Tibial nerve (tissue), 4 donors: Measurements from ENCODE around the gene DUOX2. TPM values are rescaled to one million over a fixed set of nuclear protein-coding genes. Genes with fewer than 3 reads are reported as not detected.
A peak's percentile ranks its signal among the peaks of the same experiment; 100 is the strongest.
"Not testable (repeated sequence)": the region's sequence is repeated elsewhere in the genome, so short reads cannot be mapped to it uniquely, and the experiment has no call there.

Source experiments
- DNase-seq, 2 donors: peaks; one replicate each; pipeline ENCODE4 v3.0.0-alpha.2; 2019; ENCODE audit warnings: low spot score in 2 of 2
- H3K27ac ChIP-seq, 4 donors: fragments of 200-600 bp; sonication (generic) in 3 of 4; one replicate each; pipeline ENCODE4 v1.5.1; 2017 to 2019; ENCODE audit warnings: mild to moderate bottlenecking in 1 of 4
- H3K27me3 ChIP-seq, 2 donors: fragments of 200-600 bp; sonication (generic) in 1 of 2; one replicate each; pipeline versions ENCODE4 v1.5.1 to v1.6.0; 2017 to 2019
- H3K36me3 ChIP-seq, 3 donors: fragments of 200-600 bp; sonication (generic); one replicate each; pipeline ENCODE4 v1.5.1; 2018 to 2019
- H3K4me1 ChIP-seq, 4 donors: fragments of 200-600 bp; sonication (generic) in 3 of 4; one replicate each; pipeline ENCODE4 v1.5.1; 2017 to 2019
- H3K4me3 ChIP-seq, 4 donors: fragments of 200-600 bp; sonication (generic) in 3 of 4; one replicate each; pipeline ENCODE4 v1.5.1; 2017 to 2019; ENCODE audit warnings: mild to moderate bottlenecking in 1 of 4, moderate library complexity in 1 of 4
- H3K9me3 ChIP-seq, 4 donors: fragments of 200-600 bp; sonication (generic) in 3 of 4; one replicate each; pipeline ENCODE4 v1.5.1; 2017 to 2019
- EP300 ChIP-seq, 2 donors: sonication (generic); formaldehyde crosslinking; IDR thresholded peaks; one replicate each; pipeline ENCODE4 v1.6.1; 2017; ENCODE audit warnings: antibody characterized with exemption in 2 of 2, mild to moderate bottlenecking in 1 of 2
- POLR2A ChIP-seq, 2 donors: fragments of 450-650 bp; IDR thresholded peaks; one replicate each; pipeline ENCODE4 v1.6.1; 2017; ENCODE audit warnings: antibody characterized with exemption in 2 of 2, mild to moderate bottlenecking in 2 of 2, moderate library complexity in 2 of 2
- WGBS, 2 donors: methylation state at CpG; one replicate each; pipeline ENCODE4 v1.1.5; 2018; 5-methylcytosine and 5-hydroxymethylcytosine counted together
- total RNA-seq, 4 donors: library from RNA; depleted of rRNA; stranded (reverse); fragments of >200 nt; gene quantifications; one replicate each; pipeline ENCODE4 v1.1.0, GENCODE V29; 2016
- TF ChIP-seq, protein P1 (sequence below), 5 experiments: fragments of 200-600 bp in 3 of 5; fragments of 450-650 bp in 2 of 5; sonication (generic) in 3 of 5; IDR thresholded peaks; one replicate each; pipeline ENCODE4 v1.5.1; 2016 to 2019; ENCODE audit warnings: antibody characterized with exemption in 5 of 5, mild to moderate bottlenecking in 3 of 5, moderate library complexity in 2 of 5

Gene DUOX2
- total RNA-seq, 4 donors from 2014 or later = 0.22 to 1.9 (median 0.84) TPM

DNA sequence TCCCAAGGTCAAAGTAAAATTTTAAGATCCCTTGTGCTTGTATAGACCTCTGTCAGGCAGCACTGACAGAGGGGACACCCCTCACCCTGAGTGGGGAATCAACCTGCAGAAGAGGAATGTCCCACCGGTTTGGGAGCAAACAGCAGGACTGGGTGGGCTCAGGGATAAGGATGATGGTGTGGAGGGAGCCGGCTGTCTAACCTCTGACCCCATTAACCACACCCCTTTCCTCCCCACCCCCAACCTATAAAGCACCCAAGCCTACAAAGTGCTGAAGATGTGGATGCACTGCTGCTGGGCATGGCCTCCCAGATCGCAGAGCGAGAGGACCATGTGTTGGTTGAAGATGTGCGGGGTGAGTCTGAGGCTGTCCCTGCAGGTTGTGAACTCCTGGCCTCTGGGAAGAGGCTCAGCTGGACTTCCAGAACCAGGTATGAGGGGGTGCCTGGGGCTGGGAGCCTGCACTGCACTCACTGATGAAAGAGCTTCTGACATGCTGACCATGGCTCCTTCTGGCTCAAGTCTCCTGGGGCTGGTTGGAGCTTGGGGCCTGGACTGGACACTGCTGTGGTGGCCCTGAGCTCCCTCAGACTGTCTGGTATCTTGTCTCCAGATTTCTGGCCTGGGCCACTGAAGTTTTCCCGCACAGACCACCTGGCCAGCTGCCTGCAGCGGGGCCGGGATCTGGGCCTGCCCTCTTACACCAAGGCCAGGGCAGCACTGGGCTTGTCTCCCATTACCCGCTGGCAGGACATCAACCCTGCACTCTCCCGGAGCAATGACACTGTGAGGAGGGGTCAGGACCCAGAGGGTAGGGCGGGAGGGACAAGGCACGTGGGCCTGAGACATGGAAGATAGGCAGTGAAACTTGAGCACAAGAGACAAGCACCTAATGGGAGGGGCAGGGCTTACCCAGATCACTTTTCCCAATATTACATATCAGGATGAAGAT is 25.1 kb upstream of the DUOX2 start:
- peaks cover 0 to 26% of the 10 kb centered on the region in 2 donors for H3K27me3 ChIP-seq
- H3K36me3 ChIP-seq = peaks cover 0 to 26% (median 0%) of the 10 kb centered on the region in 3 donors
- H3K27ac ChIP-seq = no peak overlapping the region
- H3K4me1 ChIP-seq = peaks cover 0 to 8% (median 7%) of the 10 kb centered on the region in 4 donors
- TF ChIP-seq, protein P1, sequence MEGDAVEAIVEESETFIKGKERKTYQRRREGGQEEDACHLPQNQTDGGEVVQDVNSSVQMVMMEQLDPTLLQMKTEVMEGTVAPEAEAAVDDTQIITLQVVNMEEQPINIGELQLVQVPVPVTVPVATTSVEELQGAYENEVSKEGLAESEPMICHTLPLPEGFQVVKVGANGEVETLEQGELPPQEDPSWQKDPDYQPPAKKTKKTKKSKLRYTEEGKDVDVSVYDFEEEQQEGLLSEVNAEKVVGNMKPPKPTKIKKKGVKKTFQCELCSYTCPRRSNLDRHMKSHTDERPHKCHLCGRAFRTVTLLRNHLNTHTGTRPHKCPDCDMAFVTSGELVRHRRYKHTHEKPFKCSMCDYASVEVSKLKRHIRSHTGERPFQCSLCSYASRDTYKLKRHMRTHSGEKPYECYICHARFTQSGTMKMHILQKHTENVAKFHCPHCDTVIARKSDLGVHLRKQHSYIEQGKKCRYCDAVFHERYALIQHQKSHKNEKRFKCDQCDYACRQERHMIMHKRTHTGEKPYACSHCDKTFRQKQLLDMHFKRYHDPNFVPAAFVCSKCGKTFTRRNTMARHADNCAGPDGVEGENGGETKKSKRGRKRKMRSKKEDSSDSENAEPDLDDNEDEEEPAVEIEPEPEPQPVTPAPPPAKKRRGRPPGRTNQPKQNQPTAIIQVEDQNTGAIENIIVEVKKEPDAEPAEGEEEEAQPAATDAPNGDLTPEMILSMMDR (IDR thresholded peaks at IDR 0.05) = no peak
- TF ChIP-seq POLR2A (IDR thresholded peaks at IDR 0.05) = no peak
- TF ChIP-seq EP300 (IDR thresholded peaks at IDR 0.05) = no peak
- H3K4me3 ChIP-seq = no peak overlapping the region
- WGBS, 2 donors = 68 to 74% methylated on average over 10 to 12 of the region's 12 CpGs
- DNase-seq = no peak
- H3K9me3 ChIP-seq = no peaks in the 10 kb centered on the region

DNA sequence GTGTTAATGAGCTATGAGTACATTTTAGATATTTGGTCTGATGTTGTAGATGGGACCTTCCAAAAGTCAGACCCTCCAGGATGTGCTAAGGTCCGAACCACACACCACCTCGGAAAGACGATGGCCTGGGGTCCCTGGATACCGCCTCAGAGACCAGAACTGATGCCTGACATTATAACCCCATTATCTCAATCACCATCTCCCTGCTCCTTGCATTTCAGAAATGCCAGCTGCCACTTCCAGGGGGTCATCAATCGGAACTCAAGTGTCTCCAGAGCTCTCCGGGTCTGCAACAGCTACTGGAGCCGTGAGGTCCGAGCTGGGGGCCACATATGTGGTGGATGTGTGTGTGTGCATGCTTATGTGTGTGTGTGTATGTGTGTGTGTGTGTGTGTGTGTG is 23.7 kb upstream of the DUOX2 start:
- 78 to 79% methylated on average over 8 of the region's 8 CpGs for WGBS, 2 donors
- Histone ChIP-seq H3K4me3 (no peak overlapping the region), H3K27ac (no peak overlapping the region), H3K4me1 (peaks cover 0 to 8% (median 7%) of the 10 kb centered on the region in 4 donors), H3K36me3 (peaks cover 0 to 15% (median 0%) of the 10 kb centered on the region in 3 donors), H3K27me3 (peaks cover 0 to 34% of the 10 kb centered on the region in 2 donors), H3K9me3 (no peaks in the 10 kb centered on the region)
- no peak for DNase-seq
- TF ChIP-seq POLR2A (IDR thresholded peaks at IDR 0.05) (no peak), EP300 (IDR thresholded peaks at IDR 0.05) (no peak)
- TF ChIP-seq, protein P1 (IDR thresholded peaks at IDR 0.05) = no peak

DNA sequence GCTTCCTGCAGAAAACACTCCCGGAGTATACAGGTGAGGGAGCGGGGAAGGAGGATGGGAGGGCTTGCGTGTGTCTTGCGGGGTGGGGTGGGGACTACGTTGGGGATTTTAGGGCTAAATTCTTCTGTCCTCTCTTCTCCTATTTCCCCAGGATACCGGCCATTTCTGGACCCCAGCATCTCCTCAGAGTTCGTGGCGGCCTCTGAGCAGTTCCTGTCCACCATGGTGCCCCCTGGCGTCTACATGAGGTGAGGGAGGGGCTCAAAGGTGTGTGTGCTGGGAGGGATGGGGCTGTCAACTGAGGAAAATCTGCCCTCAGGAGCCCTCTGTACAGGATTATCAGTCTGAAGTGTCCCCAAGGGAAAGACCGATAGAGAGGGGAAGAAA is 22.4 kb upstream of the DUOX2 start:
- Histone ChIP-seq H3K4me1 (peaks cover 0 to 8% (median 7%) of the 10 kb centered on the region in 4 donors), H3K4me3 (no peak overlapping the region), H3K27me3 (peaks cover 0 to 34% of the 10 kb centered on the region in 2 donors), H3K36me3 (peaks cover 0 to 10% (median 0%) of the 10 kb centered on the region in 3 donors), H3K9me3 (no peaks in the 10 kb centered on the region), H3K27ac (no peak overlapping the region)
- 21 to 26% methylated on average over 8 to 10 of the region's 10 CpGs for WGBS, 2 donors
- DNase-seq = no peak
- TF ChIP-seq POLR2A (IDR thresholded peaks at IDR 0.05) = no peak
- TF ChIP-seq, protein P1 (IDR thresholded peaks at IDR 0.05) = no peak
- TF ChIP-seq EP300 (IDR thresholded peaks at IDR 0.05) = no peak

DNA sequence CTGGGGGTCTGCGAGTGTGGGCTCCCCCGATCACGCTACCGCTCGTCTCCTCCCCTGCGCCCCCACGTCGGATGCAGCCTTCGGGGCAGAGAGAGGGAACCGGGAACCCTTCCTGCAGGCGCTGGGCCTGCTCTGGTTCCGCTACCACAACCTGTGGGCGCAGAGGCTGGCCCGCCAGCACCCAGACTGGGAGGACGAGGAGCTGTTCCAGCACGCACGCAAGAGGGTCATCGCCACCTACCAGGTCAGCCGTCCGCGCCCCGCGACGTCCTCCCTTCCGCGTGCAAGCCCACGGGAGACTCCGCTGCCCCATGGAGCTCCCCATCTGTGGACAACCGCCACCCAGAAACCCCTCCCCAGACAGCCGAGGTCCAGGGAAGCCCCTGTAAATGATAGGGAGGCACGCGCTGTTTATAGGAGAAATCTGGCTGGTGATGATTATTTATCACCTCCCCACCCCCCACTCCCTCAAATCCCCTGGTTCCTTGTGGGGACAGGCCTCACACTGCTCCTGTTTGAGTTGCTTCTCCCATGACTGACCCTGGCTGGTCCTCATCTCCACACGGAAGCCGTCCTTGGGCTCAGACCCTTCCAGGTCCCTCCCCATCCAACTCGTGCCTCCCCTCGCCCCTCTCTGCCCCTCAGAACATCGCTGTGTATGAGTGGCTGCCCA is 21.9 kb upstream of the DUOX2 start:
- H3K4me3 ChIP-seq, H3K4me1 ChIP-seq, H3K27ac ChIP-seq, H3K36me3 ChIP-seq, H3K9me3 ChIP-seq, DNase-seq: not testable (repeated sequence)
- WGBS, 2 donors = 13 to 29% methylated on average over 7 to 9 of the region's 37 CpGs
- H3K27me3 ChIP-seq = peaks cover 0 to 37% of the 10 kb centered on the region in 2 donors

DNA sequence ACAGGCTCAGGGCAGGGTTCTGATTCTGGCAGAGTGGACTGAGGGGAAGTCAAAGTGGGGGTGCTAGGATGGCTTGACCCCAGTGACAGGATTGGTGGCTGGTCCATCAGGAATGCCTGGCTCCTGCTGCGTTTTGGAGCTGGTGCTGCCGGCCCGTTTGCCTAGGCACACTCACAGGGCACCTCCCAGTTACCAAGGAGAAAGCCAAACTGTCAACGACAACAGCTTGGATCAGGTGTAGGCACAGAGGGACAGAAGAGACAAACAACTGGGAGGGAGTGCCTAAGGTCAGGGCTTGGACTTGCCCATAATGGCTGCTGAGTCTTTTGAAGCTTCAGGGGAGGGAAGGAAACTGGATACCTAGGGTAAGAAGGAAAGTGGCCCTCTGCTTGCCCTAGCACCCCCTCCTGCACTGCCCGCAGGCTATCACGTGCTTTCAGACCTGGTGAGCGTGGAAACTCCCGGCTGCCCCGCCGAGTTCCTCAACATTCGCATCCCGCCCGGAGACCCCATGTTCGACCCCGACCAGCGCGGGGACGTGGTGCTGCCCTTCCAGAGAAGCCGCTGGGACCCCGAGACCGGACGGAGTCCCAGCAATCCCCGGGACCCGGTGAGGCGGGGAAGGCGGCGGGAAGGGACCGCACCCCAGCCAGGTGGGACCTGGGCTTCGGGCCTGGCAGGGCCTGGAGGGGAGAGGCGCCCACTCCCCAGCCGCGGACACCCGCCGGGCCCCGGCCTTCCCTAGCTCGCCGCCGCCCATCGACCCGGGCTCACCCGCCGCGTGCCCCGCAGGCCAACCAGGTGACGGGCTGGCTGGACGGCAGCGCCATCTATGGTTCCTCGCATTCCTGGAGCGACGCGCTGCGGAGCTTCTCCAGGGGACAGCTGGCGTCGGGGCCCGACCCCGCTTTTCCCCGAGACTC is 21.0 kb upstream of the DUOX2 start:
- Histone ChIP-seq H3K36me3 (no peaks in the 10 kb centered on the region), H3K4me1 (peaks cover 0 to 14% (median 8%) of the 10 kb centered on the region in 4 donors), H3K27me3 (peaks cover 0 to 46% of the 10 kb centered on the region in 2 donors), H3K9me3 (no peaks in the 10 kb centered on the region), H3K4me3 (peak overlapping the region in 2 of 4 donors; percentile 21 to 26), H3K27ac (no peak overlapping the region)
- TF ChIP-seq POLR2A (IDR thresholded peaks at IDR 0.05) = no peak
- TF ChIP-seq, protein P1 (IDR thresholded peaks at IDR 0.05) = peak in 1 of 5 experiments; percentile 12
- 11 to 16% methylated on average over 33 to 37 of the region's 57 CpGs for WGBS, 2 donors
- DNase-seq = no peak
